Omental fat pad (tissue), 4 donors: ENCODE results near the gene TP53. TPM values are rescaled to one million over a fixed set of nuclear protein-coding genes. Genes with fewer than 3 reads are reported as not detected.

Experiments
- ATAC-seq: fragments of 150-250 bp; one replicate; pipeline ENCODE4 v1.9.1; 2016; ENCODE audit warnings: mild to moderate bottlenecking, moderate library complexity; ENCODE audit not compliant: low FRiP score
- DNase-seq: peaks from one replicate; pipeline ENCODE4 v3.0.0-alpha.2; 2019; ENCODE audit warnings: low spot score
- total RNA-seq, 4 donors: library from RNA; depleted of rRNA; stranded (reverse); fragments of >200 nt; gene quantifications; one replicate each; pipeline ENCODE4 v1.1.0, GENCODE V29; 2016
- TF ChIP-seq, protein P1 (sequence below), 3 donors: fragments of 450-650 bp; IDR thresholded peaks; one replicate each; pipeline ENCODE4 v1.5.1; 2016 to 2017; ENCODE audit warnings: antibody characterized with exemption in 3 of 3, mild to moderate bottlenecking in 3 of 3, moderate library complexity in 2 of 3

The TP53 gene
- total RNA-seq, 4 donors from 2014 or later = 18.1 to 26.3 (median 19.3) TPM

DNA sequence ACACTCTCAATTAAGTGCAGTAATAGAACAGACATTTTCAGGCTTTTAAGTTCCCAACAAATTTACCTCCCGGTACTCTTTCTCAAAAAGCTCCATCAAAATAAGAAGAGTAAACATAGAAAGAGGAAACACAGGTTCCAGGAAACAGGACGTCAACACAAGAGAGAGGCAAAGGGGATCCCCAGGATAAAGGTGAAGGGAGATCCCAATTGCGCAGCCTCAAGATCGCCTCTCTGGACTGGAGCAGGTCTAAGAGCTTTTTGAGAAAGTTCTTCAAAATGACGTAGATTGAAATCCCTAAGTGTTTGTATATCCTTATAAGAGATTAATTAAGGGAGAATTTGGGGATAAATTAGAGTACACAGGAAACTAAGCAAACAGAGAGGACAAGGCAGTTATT, 68.7 kb downstream of the TP53 start:
- DNase-seq (no peak), ATAC-seq (no peak)
- TF ChIP-seq, protein P1, sequence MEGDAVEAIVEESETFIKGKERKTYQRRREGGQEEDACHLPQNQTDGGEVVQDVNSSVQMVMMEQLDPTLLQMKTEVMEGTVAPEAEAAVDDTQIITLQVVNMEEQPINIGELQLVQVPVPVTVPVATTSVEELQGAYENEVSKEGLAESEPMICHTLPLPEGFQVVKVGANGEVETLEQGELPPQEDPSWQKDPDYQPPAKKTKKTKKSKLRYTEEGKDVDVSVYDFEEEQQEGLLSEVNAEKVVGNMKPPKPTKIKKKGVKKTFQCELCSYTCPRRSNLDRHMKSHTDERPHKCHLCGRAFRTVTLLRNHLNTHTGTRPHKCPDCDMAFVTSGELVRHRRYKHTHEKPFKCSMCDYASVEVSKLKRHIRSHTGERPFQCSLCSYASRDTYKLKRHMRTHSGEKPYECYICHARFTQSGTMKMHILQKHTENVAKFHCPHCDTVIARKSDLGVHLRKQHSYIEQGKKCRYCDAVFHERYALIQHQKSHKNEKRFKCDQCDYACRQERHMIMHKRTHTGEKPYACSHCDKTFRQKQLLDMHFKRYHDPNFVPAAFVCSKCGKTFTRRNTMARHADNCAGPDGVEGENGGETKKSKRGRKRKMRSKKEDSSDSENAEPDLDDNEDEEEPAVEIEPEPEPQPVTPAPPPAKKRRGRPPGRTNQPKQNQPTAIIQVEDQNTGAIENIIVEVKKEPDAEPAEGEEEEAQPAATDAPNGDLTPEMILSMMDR (IDR thresholded peaks at IDR 0.05) = no peak

Other genes with a start within 250 kb of the TP53 start
- gene FGF11, start 248.0 kb downstream of the TP53 start, total RNA-seq = 1 to 10 TPM in 3 of 4 donors, under 1 TPM in 1; 0.72 to 1.9 (median 1.7) TPM
- gene CHRNB1, start 242.4 kb downstream of the TP53 start, total RNA-seq = 10 to 100 TPM in 1 of 4 donors, 1 to 10 TPM in 3; 3.0 to 10.9 (median 7.4) TPM
- 10 to 100 TPM; 27.5 to 57.9 (median 38.5) TPM for gene ZBTB4, start 207.9 kb downstream of the TP53 start, total RNA-seq
- gene SLC35G6, start 206.0 kb downstream of the TP53 start, total RNA-seq = not detected
- 10 to 100 TPM; 57.1 to 99.2 (median 77.1) TPM for gene POLR2A, start 203.1 kb downstream of the TP53 start, total RNA-seq
- gene TNFSF12, start 138.4 kb downstream of the TP53 start, total RNA-seq = 10 to 100 TPM; 29.2 to 64.5 (median 41.5) TPM
- gene TNFSF13, start 128.7 kb downstream of the TP53 start, total RNA-seq = 10 to 100 TPM; 24.5 to 70.9 (median 48.3) TPM
- gene SENP3, start 125.6 kb downstream of the TP53 start, total RNA-seq = 10 to 100 TPM; 48.9 to 66.7 (median 59.0) TPM
- 100 to 1,000 TPM in 3 of 4 donors, 10 to 100 TPM in 1; 99.1 to 321 (median 191) TPM for gene CD68, start 107.9 kb downstream of the TP53 start, total RNA-seq
- 100 to 1,000 TPM in 3 of 4 donors, 10 to 100 TPM in 1; 86.5 to 144 (median 122) TPM for gene MPDU1, start 103.6 kb downstream of the TP53 start, total RNA-seq
- gene SOX15, start 97.4 kb downstream of the TP53 start, total RNA-seq = under 1 TPM in 3 of 4 donors, not detected in 1; 0.56 to 0.95 (median 0.72) TPM
- 10 to 100 TPM; 17.8 to 30.3 (median 22.7) TPM for gene FXR2, start 72.6 kb downstream of the TP53 start, total RNA-seq
- 10 to 100 TPM; 55.5 to 81.3 (median 66.2) TPM for gene SAT2, start 59.7 kb downstream of the TP53 start, total RNA-seq
- gene SHBG, start 57.4 kb downstream of the TP53 start, total RNA-seq = 1 to 10 TPM in 1 of 4 donors, under 1 TPM in 1, not detected in 2; 0.37 to 2.5 TPM
- 1 to 10 TPM in 1 of 4 donors, under 1 TPM in 2, not detected in 1; 0.28 to 1.4 (median 0.48) TPM for gene ATP1B2, start 36.6 kb downstream of the TP53 start, total RNA-seq
- 1 to 10 TPM; 3.5 to 6.8 (median 4.3) TPM for gene WRAP53, start 987 bp upstream of the TP53 start, total RNA-seq
- 1 to 10 TPM in 3 of 4 donors, under 1 TPM in 1; 0.47 to 4.3 (median 2.4) TPM for gene EFNB3, start 17.7 kb upstream of the TP53 start, total RNA-seq
- gene DNAH2, start 30.3 kb upstream of the TP53 start, total RNA-seq = under 1 TPM; 0.19 to 0.95 (median 0.65) TPM
- gene KDM6B, start 146.7 kb upstream of the TP53 start, total RNA-seq = 10 to 100 TPM in 3 of 4 donors, 1 to 10 TPM in 1; 4.8 to 52.8 (median 34.6) TPM
- gene TMEM88, start 167.6 kb upstream of the TP53 start, total RNA-seq = 10 to 100 TPM; 20.2 to 99.9 (median 24.6) TPM
- gene NAA38, start 170.1 kb upstream of the TP53 start, total RNA-seq = 100 to 1,000 TPM in 1 of 4 donors, 10 to 100 TPM in 3; 61.2 to 209 (median 68.2) TPM
- 10 to 100 TPM in 1 of 4 donors, 1 to 10 TPM in 3; 9.0 to 33.5 (median 9.3) TPM for gene CYB5D1, start 170.5 kb upstream of the TP53 start, total RNA-seq
- gene CHD3, start 201.3 kb upstream of the TP53 start, total RNA-seq = 10 to 100 TPM; 47.0 to 77.6 (median 57.3) TPM
- 10 to 100 TPM in 2 of 4 donors, 1 to 10 TPM in 2; 4.1 to 19.1 (median 9.7) TPM for gene RNF227, start 228.8 kb upstream of the TP53 start, total RNA-seq
- 1 to 10 TPM; 1.6 to 2.9 (median 2.6) TPM for gene KCNAB3, start 242.4 kb upstream of the TP53 start, total RNA-seq
- gene TRAPPC1, start 244.5 kb upstream of the TP53 start, total RNA-seq = 10 to 100 TPM; 30.0 to 73.3 (median 48.3) TPM
- 10 to 100 TPM; 14.8 to 24.7 (median 19.8) TPM for gene CNTROB, start 244.7 kb upstream of the TP53 start, total RNA-seq